HL-60 (cell line): ENCODE results near the gene PADI4.

ENCODE experiments used
- CTCF ChIP-seq: IDR thresholded peaks from one replicate; pipeline ENCODE4 v1.5.1; 2011; ENCODE audit warnings: low read length, control low read depth, inconsistent platforms; ENCODE audit not compliant: insufficient read depth
- TF ChIP-seq, protein P1 (sequence below): IDR thresholded peaks from 2 replicates; pipeline ENCODE4 v1.6.1; 2012; ENCODE audit warnings: low read depth; ENCODE audit not compliant: insufficient replicate concordance

GRCh38 chr1:17318262-17318661 lies 10.3 kb downstream of the PADI4 start:
- TF ChIP-seq, protein P1, sequence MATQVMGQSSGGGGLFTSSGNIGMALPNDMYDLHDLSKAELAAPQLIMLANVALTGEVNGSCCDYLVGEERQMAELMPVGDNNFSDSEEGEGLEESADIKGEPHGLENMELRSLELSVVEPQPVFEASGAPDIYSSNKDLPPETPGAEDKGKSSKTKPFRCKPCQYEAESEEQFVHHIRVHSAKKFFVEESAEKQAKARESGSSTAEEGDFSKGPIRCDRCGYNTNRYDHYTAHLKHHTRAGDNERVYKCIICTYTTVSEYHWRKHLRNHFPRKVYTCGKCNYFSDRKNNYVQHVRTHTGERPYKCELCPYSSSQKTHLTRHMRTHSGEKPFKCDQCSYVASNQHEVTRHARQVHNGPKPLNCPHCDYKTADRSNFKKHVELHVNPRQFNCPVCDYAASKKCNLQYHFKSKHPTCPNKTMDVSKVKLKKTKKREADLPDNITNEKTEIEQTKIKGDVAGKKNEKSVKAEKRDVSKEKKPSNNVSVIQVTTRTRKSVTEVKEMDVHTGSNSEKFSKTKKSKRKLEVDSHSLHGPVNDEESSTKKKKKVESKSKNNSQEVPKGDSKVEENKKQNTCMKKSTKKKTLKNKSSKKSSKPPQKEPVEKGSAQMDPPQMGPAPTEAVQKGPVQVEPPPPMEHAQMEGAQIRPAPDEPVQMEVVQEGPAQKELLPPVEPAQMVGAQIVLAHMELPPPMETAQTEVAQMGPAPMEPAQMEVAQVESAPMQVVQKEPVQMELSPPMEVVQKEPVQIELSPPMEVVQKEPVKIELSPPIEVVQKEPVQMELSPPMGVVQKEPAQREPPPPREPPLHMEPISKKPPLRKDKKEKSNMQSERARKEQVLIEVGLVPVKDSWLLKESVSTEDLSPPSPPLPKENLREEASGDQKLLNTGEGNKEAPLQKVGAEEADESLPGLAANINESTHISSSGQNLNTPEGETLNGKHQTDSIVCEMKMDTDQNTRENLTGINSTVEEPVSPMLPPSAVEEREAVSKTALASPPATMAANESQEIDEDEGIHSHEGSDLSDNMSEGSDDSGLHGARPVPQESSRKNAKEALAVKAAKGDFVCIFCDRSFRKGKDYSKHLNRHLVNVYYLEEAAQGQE: no peak
- TF ChIP-seq CTCF: no peak
